DMS153 (cell line): ENCODE data around the gene CSF1.
"Not testable (repeated sequence)": the region's sequence is repeated elsewhere in the genome, so short reads cannot be mapped to it uniquely, and the experiment has no call there.

Experiments used
- DNase-seq: peaks from one replicate; lab custom pipeline; 2025; lab: John Stamatoyannopoulos, UW

The CSF1 gene, protein sequence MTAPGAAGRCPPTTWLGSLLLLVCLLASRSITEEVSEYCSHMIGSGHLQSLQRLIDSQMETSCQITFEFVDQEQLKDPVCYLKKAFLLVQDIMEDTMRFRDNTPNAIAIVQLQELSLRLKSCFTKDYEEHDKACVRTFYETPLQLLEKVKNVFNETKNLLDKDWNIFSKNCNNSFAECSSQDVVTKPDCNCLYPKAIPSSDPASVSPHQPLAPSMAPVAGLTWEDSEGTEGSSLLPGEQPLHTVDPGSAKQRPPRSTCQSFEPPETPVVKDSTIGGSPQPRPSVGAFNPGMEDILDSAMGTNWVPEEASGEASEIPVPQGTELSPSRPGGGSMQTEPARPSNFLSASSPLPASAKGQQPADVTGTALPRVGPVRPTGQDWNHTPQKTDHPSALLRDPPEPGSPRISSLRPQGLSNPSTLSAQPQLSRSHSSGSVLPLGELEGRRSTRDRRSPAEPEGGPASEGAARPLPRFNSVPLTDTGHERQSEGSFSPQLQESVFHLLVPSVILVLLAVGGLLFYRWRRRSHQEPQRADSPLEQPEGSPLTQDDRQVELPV

GRCh38 chr1:109910123-109910962 is at the start of gene CSF1:
TSS of gene CSF1 (plus strand) at chr1:109910849. CDS start at chr1:109911024, 175 bp downstream.
- no peak for DNase-seq

DNA sequence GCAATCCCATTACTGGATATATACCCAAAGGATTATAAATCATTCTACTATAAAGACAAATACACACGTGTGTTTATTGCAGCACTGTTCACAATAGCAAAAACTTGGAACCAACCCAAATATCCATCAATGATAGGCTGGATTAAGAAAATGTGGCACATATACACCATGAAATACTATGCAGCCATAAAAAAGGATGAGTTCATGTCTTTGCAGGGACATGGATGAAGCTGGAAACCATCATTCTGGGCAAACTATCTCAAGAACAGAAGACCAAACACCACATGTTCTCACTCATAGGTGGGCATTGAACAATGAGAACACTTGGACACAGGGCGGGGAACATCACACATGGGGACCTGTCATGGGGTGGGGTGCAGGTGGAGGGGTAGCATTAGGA is 49.0 kb upstream of the CSF1 start:
- DNase-seq, result not testable (repeated sequence)

DNA sequence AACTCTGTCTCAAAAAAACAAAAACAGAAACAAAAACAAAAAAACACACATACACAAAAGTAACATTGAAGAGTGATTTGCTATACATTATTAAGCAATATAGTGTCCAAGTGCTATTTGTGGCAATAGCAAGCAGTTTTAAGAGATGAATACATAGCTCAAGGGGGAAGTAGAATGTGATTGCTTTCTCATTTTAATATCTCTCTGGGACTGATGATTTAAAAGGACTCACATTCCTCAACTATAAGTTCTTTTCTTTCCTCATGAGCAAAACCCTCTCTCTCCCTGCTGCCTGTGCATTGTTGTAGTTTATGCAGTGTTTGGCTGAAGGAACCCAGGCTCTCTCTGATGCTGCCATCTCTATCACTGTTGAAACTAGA is 47.0 kb upstream of the CSF1 start:
- no peak for DNase-seq

DNA sequence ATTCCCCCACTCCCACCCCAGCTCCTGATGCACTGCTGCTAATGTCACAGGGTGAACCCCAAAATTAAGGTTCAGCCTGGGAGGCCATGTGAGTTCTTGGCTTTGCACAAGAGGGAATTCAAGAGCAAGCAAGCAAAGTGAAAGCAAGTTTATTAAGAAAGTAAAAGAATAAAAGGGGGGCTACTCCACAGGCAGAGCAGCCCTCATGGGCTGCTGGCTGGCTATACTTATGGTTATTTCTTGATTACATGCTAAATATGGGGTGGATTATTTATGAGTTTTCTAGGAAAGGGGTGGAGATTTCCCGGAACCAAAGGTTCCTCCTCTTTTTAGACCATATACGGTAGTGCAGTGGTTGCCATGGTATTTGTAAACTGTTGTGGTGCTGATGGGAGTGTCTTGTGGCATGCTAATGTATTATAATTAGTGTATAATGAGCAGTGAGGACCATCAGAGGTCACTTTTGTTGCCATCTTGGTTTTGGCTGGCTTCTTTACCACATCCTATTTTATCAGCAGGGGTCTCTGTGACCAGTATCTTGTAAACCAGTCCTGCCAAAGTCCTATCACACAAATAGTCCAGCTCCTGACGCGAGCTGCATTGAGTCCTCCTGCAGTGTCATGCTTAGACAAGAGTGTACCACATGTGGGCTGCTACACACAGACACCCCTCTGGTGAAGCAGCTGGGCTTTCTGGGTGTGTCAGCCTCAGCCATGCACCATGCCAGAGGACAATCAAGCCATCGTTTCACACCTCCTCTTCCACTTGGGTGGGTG is 46.4 kb upstream of the CSF1 start:
- DNase-seq, result no peak

GRCh38 chr1:109864930-109865612 is 45.6 kb upstream of the CSF1 start:
- no peak for DNase-seq

GRCh38 chr1:109866071-109866470 is 44.6 kb upstream of the CSF1 start:
- no peak for DNase-seq

DNA sequence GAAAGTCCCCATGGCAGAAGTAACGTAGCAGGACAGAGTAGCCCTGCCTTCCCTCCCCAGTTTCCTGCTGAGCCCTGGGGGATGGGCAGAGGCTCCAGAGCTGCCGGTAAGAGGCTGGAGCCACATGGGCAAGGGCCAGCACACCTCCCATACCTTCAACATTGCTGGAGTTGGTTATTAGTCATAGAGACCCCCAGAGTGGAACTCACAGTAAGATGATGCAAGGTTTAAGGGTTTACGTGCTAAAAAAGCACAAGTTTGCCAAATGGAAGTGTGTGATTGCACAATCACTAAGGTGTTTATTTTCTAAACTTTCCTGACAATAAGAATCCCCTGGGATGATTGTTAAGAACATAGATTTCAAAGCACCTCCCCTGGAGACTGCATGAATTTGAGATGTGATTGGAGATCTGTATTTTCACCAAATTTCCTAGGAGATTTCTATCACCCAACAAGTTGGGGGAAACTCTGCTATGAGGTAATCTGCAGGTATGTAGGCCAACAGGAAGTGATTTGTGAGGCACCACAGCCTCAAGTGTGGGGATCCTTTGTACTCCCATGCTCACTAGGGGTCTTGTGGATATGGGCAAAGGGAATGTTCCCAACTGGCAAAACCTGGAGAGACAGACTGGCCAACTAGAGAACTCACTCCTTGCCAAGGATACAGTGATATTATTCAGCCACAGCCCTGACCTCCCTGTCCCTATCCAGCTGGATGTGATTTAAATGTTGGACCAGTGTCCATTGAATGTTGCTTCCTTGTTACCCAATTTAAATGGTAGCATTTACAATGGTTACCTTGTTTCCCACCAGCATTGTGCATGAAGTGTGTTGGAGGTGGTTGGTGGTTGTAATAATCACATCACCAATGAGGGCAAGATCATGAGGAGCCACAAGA is 37.1 kb upstream of the CSF1 start:
- DNase-seq, result no peak

DNA sequence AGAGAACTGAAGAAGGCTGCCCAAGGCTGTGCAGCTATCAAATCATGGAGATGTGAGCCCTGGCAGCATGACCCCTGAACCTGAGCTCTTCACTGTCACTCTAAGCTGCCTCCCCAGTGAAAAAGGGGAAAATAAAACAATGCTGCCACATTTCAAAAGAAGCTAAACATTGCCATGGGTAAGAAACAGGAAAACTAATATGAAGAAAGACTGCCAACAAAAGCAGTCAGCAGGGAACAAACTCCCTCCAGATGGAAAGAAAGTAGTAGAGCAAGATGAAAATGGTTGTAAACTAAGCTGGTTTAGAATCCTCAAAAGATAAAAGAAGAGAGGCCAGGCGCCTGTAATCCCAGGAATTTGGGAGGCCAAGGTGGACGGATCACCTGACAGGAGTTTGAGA is 36.2 kb upstream of the CSF1 start:
- no peak for DNase-seq

GRCh38 chr1:109875874-109876273 is 34.8 kb upstream of the CSF1 start:
- no peak for DNase-seq

DNA sequence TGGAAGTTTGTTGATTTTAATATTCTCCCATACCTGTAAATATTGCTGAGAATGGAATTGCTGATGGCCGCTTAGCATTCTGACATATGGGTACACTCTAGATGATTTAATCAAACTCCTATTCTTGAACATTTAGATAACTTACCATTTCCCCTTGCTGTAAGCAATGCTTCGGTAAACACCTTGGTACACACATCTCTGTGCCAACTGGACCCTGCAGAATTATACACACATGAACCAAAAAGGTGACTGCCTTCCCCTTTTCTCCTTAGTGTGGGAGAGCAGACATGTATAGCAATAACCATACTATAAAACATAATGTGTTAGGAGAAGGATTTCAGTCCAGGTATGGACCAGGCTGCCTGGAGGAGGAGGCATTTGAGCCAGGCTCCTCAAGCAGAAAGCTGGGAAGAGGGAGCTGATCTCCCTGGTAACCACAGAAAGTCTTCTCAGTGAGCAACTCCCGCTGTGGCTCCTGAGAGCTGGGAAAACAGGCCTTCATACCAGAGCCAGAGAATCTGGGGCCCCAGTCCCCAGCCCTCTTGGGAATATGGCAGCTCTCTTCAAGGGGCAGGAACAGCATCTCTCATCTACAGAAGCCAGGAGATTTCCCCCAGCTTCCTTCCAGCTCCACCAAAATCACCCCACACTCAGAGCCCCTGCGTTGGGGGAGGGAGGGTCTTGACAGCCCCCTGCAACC is 33.9 kb upstream of the CSF1 start:
- no peak for DNase-seq

GRCh38 chr1:109877317-109877771 is 33.3 kb upstream of the CSF1 start:
- no peak for DNase-seq

- no peak for DNase-seq
These were observed 32.9 kb upstream of the CSF1 start for GRCh38 chr1:109877776-109878175.

- DNase-seq, result no peak
These were observed 32.0 kb upstream of the CSF1 start for GRCh38 chr1:109878531-109879104.

- not testable (repeated sequence) for DNase-seq
These were observed 31.3 kb upstream of the CSF1 start for GRCh38 chr1:109879371-109879770.

DNA sequence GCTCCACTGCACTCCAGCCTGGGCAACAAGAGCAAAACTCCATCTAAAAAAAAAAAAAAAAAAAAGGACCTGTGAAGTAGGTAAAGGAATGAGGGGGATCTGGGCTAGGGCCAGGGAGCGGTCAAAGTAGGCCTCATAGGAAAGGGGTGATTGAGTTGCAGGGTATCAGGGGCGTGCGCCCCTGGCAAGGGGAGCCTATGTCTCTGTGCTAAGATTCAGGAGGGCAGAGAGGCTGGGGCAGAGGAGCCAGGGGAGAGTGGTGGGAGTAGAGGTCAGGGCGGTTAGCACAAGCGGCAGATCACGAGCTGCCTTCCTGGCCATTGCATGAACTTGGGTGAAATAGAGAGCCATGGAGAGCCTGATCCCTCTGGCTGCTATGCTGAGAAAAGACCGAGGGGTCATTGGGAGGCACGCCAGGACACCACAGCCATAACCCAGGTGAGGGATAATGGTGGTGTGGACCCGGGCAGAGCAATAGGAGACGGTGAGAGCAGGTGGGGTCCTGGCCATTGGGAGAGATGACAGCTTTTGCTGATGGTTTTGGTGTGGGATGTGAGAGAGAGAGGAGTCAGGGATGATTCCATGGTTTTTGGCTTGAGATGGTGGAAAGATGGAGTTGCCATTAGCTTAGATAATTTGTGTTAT is 30.6 kb upstream of the CSF1 start:
- DNase-seq, result no peak

DNA sequence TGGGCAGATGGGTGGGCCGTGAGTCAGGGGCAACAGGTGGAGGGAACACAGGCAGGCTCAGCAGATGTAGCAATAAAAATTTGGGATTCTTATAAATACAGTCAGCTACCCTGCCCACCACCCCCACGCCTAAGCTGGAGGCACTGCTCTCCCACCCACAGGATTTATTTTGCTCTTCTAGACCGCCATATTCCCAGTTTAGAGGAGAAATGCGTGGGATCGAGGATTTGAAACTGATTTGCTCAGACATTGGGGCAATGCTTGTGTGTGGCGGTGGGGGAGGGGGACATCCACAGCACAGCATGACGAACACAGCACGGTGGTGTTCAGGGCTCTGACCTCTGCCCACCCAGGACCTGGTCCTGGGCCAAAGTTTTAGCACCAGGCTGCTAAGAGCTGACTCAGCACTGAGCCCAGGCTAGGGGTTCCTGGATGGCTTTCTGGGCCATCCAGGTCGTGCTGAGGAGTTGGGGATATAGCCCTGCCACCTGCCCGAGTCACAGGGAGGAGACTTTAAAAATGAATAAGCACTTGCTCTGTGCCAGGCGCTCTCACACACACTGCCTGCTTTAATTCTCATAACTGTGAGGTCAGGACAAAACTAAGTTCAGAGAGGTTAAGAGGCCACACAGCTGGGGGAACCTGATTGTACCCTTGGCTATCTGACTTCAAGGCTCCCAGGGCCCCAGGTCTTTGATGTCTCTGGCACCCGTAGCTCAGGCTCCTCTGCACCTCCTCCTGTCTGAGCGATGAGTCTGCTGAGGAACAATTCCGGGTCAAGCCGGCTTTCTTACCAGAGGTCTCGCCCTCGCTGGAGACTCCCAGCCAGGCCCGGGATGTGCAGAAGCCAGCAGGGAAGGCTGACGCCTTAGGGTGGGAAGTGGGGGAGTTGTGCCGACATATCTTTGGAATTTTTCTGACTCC is 29.4 kb upstream of the CSF1 start:
- no peak for DNase-seq

- no peak for DNase-seq
These were observed 28.8 kb upstream of the CSF1 start for GRCh38 chr1:109881906-109882287.
